Astrocyte (in vitro differentiated cells and primary cell): ENCODE data around the gene INPP4A. TPM values are rescaled to one million over a fixed set of nuclear protein-coding genes. Genes with fewer than 3 reads are reported as not detected.
A peak's percentile ranks its signal among the peaks of the same experiment; 100 is the strongest.

Experiments used
- DNase-seq: peaks from one replicate; pipeline ENCODE4 v3.0.0-alpha.2; 2010; ENCODE audit warnings: low read depth
- FAIRE-seq: peaks from 2 replicates; lab custom pipeline; 2011; peaks lifted over from hg19 to GRCh38; lab: Jason Lieb, UNC
- H2AFZ ChIP-seq: 2 replicates; pipeline ENCODE4 v1.6.0; 2012; ENCODE audit warnings: low read depth, low read length, inconsistent platforms
- H3K27ac ChIP-seq: 2 replicates; pipeline ENCODE4 v1.5.1; 2011; ENCODE audit warnings: low read depth, low read length, inconsistent platforms
- H3K27me3 ChIP-seq: 2 replicates; pipeline ENCODE4 v1.6.0; 2011; ENCODE audit warnings: low read length, inconsistent platforms; ENCODE audit not compliant: insufficient read depth
- H3K36me3 ChIP-seq: 2 replicates; pipeline ENCODE4 v1.5.1; 2011; ENCODE audit warnings: low read length, inconsistent platforms; ENCODE audit not compliant: insufficient read depth
- H3K4me1 ChIP-seq: 2 replicates; pipeline ENCODE4 v1.5.1; 2011; ENCODE audit warnings: low read length, inconsistent platforms; ENCODE audit not compliant: insufficient read depth
- H3K4me2 ChIP-seq: 2 replicates; pipeline ENCODE4 v1.6.0; 2012; ENCODE audit warnings: low read length, inconsistent platforms
- H3K4me3 ChIP-seq: 2 replicates; pipeline ENCODE4 v1.5.1; 2011; ENCODE audit warnings: low read depth, mild to moderate bottlenecking, low read length, inconsistent platforms; ENCODE audit not compliant: insufficient read depth
- H3K79me2 ChIP-seq: 2 replicates; pipeline ENCODE4 v1.6.0; 2012; ENCODE audit warnings: mild to moderate bottlenecking, low read length, inconsistent platforms; ENCODE audit not compliant: insufficient read depth
- H3K9ac ChIP-seq: 2 replicates; pipeline ENCODE4 v1.6.0; 2012; ENCODE audit warnings: mild to moderate bottlenecking, low read length, inconsistent platforms
- H3K9me3 ChIP-seq: 2 replicates; pipeline ENCODE4 v1.5.1; 2012; ENCODE audit warnings: low read depth, mild to moderate bottlenecking, low read length, inconsistent platforms; ENCODE audit not compliant: insufficient read depth
- H4K20me1 ChIP-seq: 2 replicates; pipeline ENCODE4 v1.6.0; 2012; ENCODE audit warnings: low read length, inconsistent platforms; ENCODE audit not compliant: insufficient read depth
- H3K27ac Mint-ChIP-seq: one replicate; pipeline ENCODE4 v1.8.0; 2021; ENCODE audit warnings: mild to moderate bottlenecking, mixed read lengths; ENCODE audit not compliant: unreplicated experiment
- H3K27me3 Mint-ChIP-seq: one replicate; pipeline ENCODE4 v1.8.0; 2021; ENCODE audit warnings: low read depth, mixed read lengths; ENCODE audit not compliant: unreplicated experiment
- H3K36me3 Mint-ChIP-seq: one replicate; pipeline ENCODE4 v1.8.0; 2021; ENCODE audit warnings: low read depth, mixed read lengths; ENCODE audit not compliant: unreplicated experiment
- H3K4me1 Mint-ChIP-seq: one replicate; pipeline ENCODE4 v1.8.0; 2021; ENCODE audit warnings: low read depth, mixed read lengths; ENCODE audit not compliant: unreplicated experiment
- H3K4me3 Mint-ChIP-seq: one replicate; pipeline ENCODE4 v1.8.0; 2021; ENCODE audit warnings: mild to moderate bottlenecking, moderate library complexity, mixed read lengths; ENCODE audit not compliant: unreplicated experiment
- H3K9me3 Mint-ChIP-seq: one replicate; pipeline ENCODE4 v1.8.0; 2021; ENCODE audit warnings: mild to moderate bottlenecking, mixed read lengths; ENCODE audit not compliant: unreplicated experiment
- EZH2 ChIP-seq: IDR thresholded peaks from 2 replicates; pipeline ENCODE4 v1.6.1; 2012; ENCODE audit warnings: mild to moderate bottlenecking, low read length, inconsistent platforms; ENCODE audit not compliant: insufficient read depth
- total RNA-seq: library from RNA; stranded (reverse); gene quantifications from 2 replicates; pipeline ENCODE4 v1.2.1, GENCODE V29; 2021
- TF ChIP-seq, protein P1 (sequence below): IDR thresholded peaks from 2 replicates; pipeline ENCODE4 v1.5.1; 2011; ENCODE audit warnings: low read depth, mild to moderate bottlenecking, inconsistent platforms, low read length, moderate library complexity; ENCODE audit not compliant: insufficient read depth

INPP4A gene
- total RNA-seq, 1 donor from 2014 or later, result 19.4 TPM

GRCh38 chr2:98634406-98635092 is 189.9 kb downstream of the INPP4A start:
- no peak overlapping the region for H3K4me3 Mint-ChIP-seq
- H3K27me3 Mint-ChIP-seq, result no peaks in the 10 kb centered on the region
- Histone ChIP-seq H3K4me3 (no peak overlapping the region), H2AFZ (no peak overlapping the region), H3K36me3 (no peaks in the 10 kb centered on the region), H3K79me2 (no peaks in the 10 kb centered on the region), H3K4me1 (no peaks in the 10 kb centered on the region), H3K9ac (no peak overlapping the region), H3K27me3 (no peaks in the 10 kb centered on the region), H4K20me1 (no peaks in the 10 kb centered on the region), H3K27ac (no peak overlapping the region), H3K9me3 (no peaks in the 10 kb centered on the region), H3K4me2 (no peak overlapping the region)
- peaks cover 9% of the 10 kb centered on the region for H3K4me1 Mint-ChIP-seq
- no peaks in the 10 kb centered on the region for H3K36me3 Mint-ChIP-seq
- H3K27ac Mint-ChIP-seq, result peak overlapping the region; percentile 64
- H3K9me3 Mint-ChIP-seq, result no peaks in the 10 kb centered on the region
- no peak for FAIRE-seq
- TF ChIP-seq EZH2, result no peak
- TF ChIP-seq, protein P1, sequence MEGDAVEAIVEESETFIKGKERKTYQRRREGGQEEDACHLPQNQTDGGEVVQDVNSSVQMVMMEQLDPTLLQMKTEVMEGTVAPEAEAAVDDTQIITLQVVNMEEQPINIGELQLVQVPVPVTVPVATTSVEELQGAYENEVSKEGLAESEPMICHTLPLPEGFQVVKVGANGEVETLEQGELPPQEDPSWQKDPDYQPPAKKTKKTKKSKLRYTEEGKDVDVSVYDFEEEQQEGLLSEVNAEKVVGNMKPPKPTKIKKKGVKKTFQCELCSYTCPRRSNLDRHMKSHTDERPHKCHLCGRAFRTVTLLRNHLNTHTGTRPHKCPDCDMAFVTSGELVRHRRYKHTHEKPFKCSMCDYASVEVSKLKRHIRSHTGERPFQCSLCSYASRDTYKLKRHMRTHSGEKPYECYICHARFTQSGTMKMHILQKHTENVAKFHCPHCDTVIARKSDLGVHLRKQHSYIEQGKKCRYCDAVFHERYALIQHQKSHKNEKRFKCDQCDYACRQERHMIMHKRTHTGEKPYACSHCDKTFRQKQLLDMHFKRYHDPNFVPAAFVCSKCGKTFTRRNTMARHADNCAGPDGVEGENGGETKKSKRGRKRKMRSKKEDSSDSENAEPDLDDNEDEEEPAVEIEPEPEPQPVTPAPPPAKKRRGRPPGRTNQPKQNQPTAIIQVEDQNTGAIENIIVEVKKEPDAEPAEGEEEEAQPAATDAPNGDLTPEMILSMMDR, result peak; percentile 11
- no peak for DNase-seq

- Mint-ChIP-seq H3K9me3 (no peaks in the 10 kb centered on the region), H3K27ac (no peak overlapping the region), H3K36me3 (no peaks in the 10 kb centered on the region), H3K4me3 (no peak overlapping the region), H3K27me3 (no peaks in the 10 kb centered on the region), H3K4me1 (peaks cover 9% of the 10 kb centered on the region)
- no peak overlapping the region for H3K27ac ChIP-seq
- TF ChIP-seq, protein P1, result no peak
- TF ChIP-seq EZH2, result no peak
- no peaks in the 10 kb centered on the region for H3K4me1 ChIP-seq
- FAIRE-seq, result no peak
- H3K9ac ChIP-seq, result no peak overlapping the region
- no peak overlapping the region for H3K4me3 ChIP-seq
- H3K79me2 ChIP-seq, result no peaks in the 10 kb centered on the region
- no peak overlapping the region for H3K4me2 ChIP-seq
- DNase-seq, result no peak
- no peaks in the 10 kb centered on the region for H3K9me3 ChIP-seq
- H4K20me1 ChIP-seq, result no peaks in the 10 kb centered on the region
- H3K36me3 ChIP-seq, result no peaks in the 10 kb centered on the region
- no peaks in the 10 kb centered on the region for H3K27me3 ChIP-seq
- H2AFZ ChIP-seq, result no peak overlapping the region
These were observed 192.9 kb downstream of the INPP4A start for GRCh38 chr2:98637401-98638147.
